ENCODE results near the gene ACBD3.

- no peak for TF ChIP-seq POLR2A (IDR thresholded peaks at IDR 0.05)
- TF ChIP-seq CTCF (IDR thresholded peaks at IDR 0.05): no peak
- TF ChIP-seq POLR2AphosphoS5 (IDR thresholded peaks at IDR 0.05): no peak
- TF ChIP-seq EP300 (IDR thresholded peaks at IDR 0.05): no peak
Measured at GRCh38 chr1:226185141-226186036, 1.2 kb downstream of the ACBD3 start.

Measured in gastroesophageal sphincter (tissue), 3 donors.